ENCODE results near the gene SLC41A1.
A peak's percentile ranks its signal among the peaks of the same experiment; 100 is the strongest.

The SLC41A1 gene

GRCh38 chr1:205750138-205751035, 62.6 kb downstream of the SLC41A1 start, which contains the start of gene NUCKS1:
TSS of gene NUCKS1 (minus strand) at chr1:205750182. CDS start at chr1:205749973, 209 bp downstream.
- peak; percentile 86 to 98 for DNase-seq

GRCh38 chr1:205749234-205750137, 63.5 kb downstream of the SLC41A1 start:
- peak; percentile 94 to 97 for DNase-seq

- DNase-seq: peak in 1 of 2 experiments; percentile 12
Observed at GRCh38 chr1:205748403-205749233, 64.4 kb downstream of the SLC41A1 start.

- no peak for DNase-seq
Observed at GRCh38 chr1:205746757-205747412, 66.1 kb downstream of the SLC41A1 start.

GRCh38 chr1:205744403-205744802, 68.6 kb downstream of the SLC41A1 start:
- no peak for DNase-seq

GRCh38 chr1:205743977-205744376, 69.0 kb downstream of the SLC41A1 start:
- no peak for DNase-seq

- no peak for DNase-seq
Observed at GRCh38 chr1:205741681-205742080, 71.3 kb downstream of the SLC41A1 start.

GRCh38 chr1:205739348-205740160, 73.4 kb downstream of the SLC41A1 start:
- DNase-seq: no peak

All from stimulated activated CD4-positive, alpha-beta T cell treated with anti-CD3 and anti-CD28 coated beads, Interleukin-4, amount 100 ng/mL, for 4 hours (primary cell).